Left cardiac atrium (tissue), 4 donors: ENCODE data around the gene CPE. TPM values are rescaled to one million over a fixed set of nuclear protein-coding genes. Genes with fewer than 3 reads are reported as not detected.

Experiments used
- ATAC-seq, 2 donors: fragments of 200-7000 bp; cut with Tn5 transposase; one replicate each; pipeline ENCODE4 v1.9.1; 2020; ENCODE audit warnings: mild to moderate bottlenecking in 2 of 2, moderate library complexity in 2 of 2
- DNase-seq: peaks from one replicate; pipeline ENCODE4 v3.0.0-alpha.2; 2020
- intact Hi-C, 2 donors: fragments of 100-400 bp; cut with DNase I; formaldehyde crosslinking; loops; one replicate each; pipeline versions ENCODE4 v1.14.1 to v1.15.1; 2022 to 2023
- total RNA-seq, 2 donors: library from RNA; stranded (reverse); fragmentation: NEBNext Ultra II Directional; extraction: Animal tissue kit (Norgen Biotek cat#: 25700); gene quantifications; one replicate each; pipeline ENCODE4 v1.2.1, GENCODE V29; 2021
- donor health status: DM: no; HTN: yes; CAD: no.
- donor health status: DM: no; HTN: yes; CAD: no; lungs with severe emphysema.
- donor health status: DM: yes; HTN: yes; CAD: no.
- donor health status: Dilated cardiomyopathy.

Gene CPE
- total RNA-seq, 2 donors from 2014 or later = 84.8 to 92.5 TPM

GRCh38 chr4:165393704-165394103, 14.9 kb downstream of the CPE start:
- ATAC-seq = no peak
- intact Hi-C loops = no loop called here
- DNase-seq = no peak

GRCh38 chr4:165394275-165394674, 15.5 kb downstream of the CPE start:
- intact Hi-C loops = no loop called here
- ATAC-seq = no peak

GRCh38 chr4:165398570-165398969, 19.8 kb downstream of the CPE start:
- intact Hi-C loops = no loop called here
- no peak for ATAC-seq
- no peak for DNase-seq

More at GRCh38 chr4:165394275-165394674, 15.5 kb downstream of the CPE start:
- no peak for DNase-seq

- intact Hi-C loops = no loop called here
- DNase-seq (no peak), ATAC-seq (no peak)
These were observed 23.6 kb downstream of the CPE start for GRCh38 chr4:165402375-165402774.

- DNase-seq (no peak), ATAC-seq (no peak)
- intact Hi-C loops = no loop called here
These were observed 24.2 kb downstream of the CPE start for GRCh38 chr4:165403048-165403447.

GRCh38 chr4:165403637-165404036, 24.8 kb downstream of the CPE start:
- intact Hi-C loops = no loop called here

GRCh38 chr4:165404080-165404479, 25.3 kb downstream of the CPE start:
- ATAC-seq = no peak
- intact Hi-C loops = no loop called here
- no peak for DNase-seq

More at GRCh38 chr4:165403637-165404036, 24.8 kb downstream of the CPE start:
- ATAC-seq (no peak), DNase-seq (no peak)

GRCh38 chr4:165404696-165405095, 25.9 kb downstream of the CPE start:
- intact Hi-C loops = no loop called here
- ATAC-seq (no peak), DNase-seq (no peak)

- intact Hi-C loops = no loop called here
- DNase-seq (no peak), ATAC-seq (no peak)
These were observed 31.4 kb downstream of the CPE start for GRCh38 chr4:165410214-165410613.

GRCh38 chr4:165415910-165416309, 37.1 kb downstream of the CPE start:
- ATAC-seq (no peak), DNase-seq (no peak)
- intact Hi-C loops = no loop called here

- intact Hi-C loops = no loop called here
- no peak for DNase-seq
- no peak for ATAC-seq
These were observed 39.3 kb downstream of the CPE start for GRCh38 chr4:165418073-165418472.

- ATAC-seq = no peak
- no peak for DNase-seq
These were observed 46.8 kb downstream of the CPE start for GRCh38 chr4:165425629-165426028.

GRCh38 chr4:165426331-165426730, 47.5 kb downstream of the CPE start:
- no peak for ATAC-seq
- intact Hi-C loops = no loop called here

More at GRCh38 chr4:165425629-165426028, 46.8 kb downstream of the CPE start:
- intact Hi-C loops = no loop called here

GRCh38 chr4:165426823-165427222, 48.0 kb downstream of the CPE start:
- DNase-seq = no peak
- intact Hi-C loops = no loop called here
- no peak for ATAC-seq

More at GRCh38 chr4:165426331-165426730, 47.5 kb downstream of the CPE start:
- DNase-seq = no peak

GRCh38 chr4:165428957-165429356, 50.1 kb downstream of the CPE start:
- intact Hi-C loops = no loop called here
- no peak for DNase-seq
- ATAC-seq = no peak

GRCh38 chr4:165433529-165433928, 54.7 kb downstream of the CPE start:
- intact Hi-C loops = no loop called here
- ATAC-seq = no peak
- DNase-seq = no peak

GRCh38 chr4:165437691-165438090, 58.9 kb downstream of the CPE start:
- intact Hi-C loops = no loop called here
- DNase-seq = no peak
- ATAC-seq = no peak

GRCh38 chr4:165439344-165439743, 60.5 kb downstream of the CPE start:
- DNase-seq (no peak), ATAC-seq (no peak)
- intact Hi-C loops = no loop called here

GRCh38 chr4:165439981-165440380, 61.2 kb downstream of the CPE start:
- DNase-seq (no peak), ATAC-seq (no peak)
- intact Hi-C loops = no loop called here

- ATAC-seq (peak in 1 of 2 donors; percentile 42), DNase-seq (no peak)
- intact Hi-C loops = no loop called here
These were observed 61.8 kb downstream of the CPE start for GRCh38 chr4:165440415-165441158.

GRCh38 chr4:165443276-165443675, 64.5 kb downstream of the CPE start:
- no peak for ATAC-seq
- no peak for DNase-seq
- intact Hi-C loops = no loop called here
